ENCODE measurements around the gene KDM2A.

Gene KDM2A

DNA sequence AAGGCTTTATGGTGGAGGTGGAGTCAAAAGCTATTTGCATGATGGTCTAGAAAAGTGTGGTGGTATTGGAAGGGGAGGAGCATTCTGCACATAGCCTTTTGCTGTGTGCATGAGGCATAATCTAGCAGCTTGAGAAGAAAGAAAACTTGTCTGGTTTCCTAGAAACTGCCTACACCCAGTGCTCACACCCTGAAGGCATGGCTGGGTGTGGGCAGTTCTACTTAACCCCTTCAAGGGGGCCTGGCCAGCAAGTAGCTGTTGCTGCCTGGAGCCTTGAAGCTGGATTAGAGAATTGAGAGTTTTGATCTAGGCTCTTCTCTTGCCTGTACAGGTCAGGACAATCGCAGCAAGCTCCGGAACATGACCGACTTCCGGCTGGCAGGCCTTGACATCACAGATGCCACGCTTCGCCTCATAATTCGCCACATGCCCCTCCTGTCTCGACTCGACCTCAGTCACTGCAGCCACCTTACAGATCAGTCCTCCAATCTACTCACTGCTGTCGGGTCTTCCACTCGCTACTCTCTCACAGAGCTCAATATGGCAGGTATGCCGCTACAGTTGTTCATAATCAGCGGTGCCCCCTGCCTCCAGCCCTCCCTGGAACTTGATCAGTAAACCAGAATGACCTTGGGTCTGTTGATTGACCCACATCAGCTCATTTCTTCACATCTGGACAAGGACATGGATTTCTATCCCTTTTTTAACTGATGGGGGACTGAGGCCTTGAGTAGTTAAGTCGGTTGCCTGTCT is 135.0 kb downstream of the KDM2A start (continued):
- TF ChIP-seq, protein P1, sequence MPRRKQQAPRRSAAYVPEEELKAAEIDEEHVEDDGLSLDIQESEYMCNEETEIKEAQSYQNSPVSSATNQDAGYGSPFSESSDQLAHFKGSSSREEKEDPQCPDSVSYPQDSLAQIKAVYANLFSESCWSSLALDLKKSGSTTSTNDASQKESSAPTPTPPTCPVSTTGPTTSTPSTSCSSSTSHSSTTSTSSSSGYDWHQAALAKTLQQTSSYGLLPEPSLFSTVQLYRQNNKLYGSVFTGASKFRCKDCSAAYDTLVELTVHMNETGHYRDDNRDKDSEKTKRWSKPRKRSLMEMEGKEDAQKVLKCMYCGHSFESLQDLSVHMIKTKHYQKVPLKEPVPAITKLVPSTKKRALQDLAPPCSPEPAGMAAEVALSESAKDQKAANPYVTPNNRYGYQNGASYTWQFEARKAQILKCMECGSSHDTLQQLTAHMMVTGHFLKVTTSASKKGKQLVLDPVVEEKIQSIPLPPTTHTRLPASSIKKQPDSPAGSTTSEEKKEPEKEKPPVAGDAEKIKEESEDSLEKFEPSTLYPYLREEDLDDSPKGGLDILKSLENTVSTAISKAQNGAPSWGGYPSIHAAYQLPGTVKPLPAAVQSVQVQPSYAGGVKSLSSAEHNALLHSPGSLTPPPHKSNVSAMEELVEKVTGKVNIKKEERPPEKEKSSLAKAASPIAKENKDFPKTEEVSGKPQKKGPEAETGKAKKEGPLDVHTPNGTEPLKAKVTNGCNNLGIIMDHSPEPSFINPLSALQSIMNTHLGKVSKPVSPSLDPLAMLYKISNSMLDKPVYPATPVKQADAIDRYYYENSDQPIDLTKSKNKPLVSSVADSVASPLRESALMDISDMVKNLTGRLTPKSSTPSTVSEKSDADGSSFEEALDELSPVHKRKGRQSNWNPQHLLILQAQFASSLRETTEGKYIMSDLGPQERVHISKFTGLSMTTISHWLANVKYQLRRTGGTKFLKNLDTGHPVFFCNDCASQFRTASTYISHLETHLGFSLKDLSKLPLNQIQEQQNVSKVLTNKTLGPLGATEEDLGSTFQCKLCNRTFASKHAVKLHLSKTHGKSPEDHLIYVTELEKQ (tag by site-specific recombination; IDR thresholded peaks at IDR 0.05; ENCODE audit: borderline replicate concordance): no peak
- TF ChIP-seq ZNF169 (tag by site-specific recombination; IDR thresholded peaks at IDR 0.05): no peak
- no peak for TF ChIP-seq SP3 (tag by site-specific recombination; IDR thresholded peaks at IDR 0.05)
- TF ChIP-seq ZNF221 (tag by site-specific recombination; IDR thresholded peaks at IDR 0.05; ENCODE audit: borderline replicate concordance): no peak
- TF ChIP-seq ZNF391 (tag by site-specific recombination; IDR thresholded peaks at IDR 0.05; ENCODE audit: borderline replicate concordance, low read depth): no peak
- no peak for TF ChIP-seq ZNF623 (tag by site-specific recombination; IDR thresholded peaks at IDR 0.05)
- TF ChIP-seq YY1 (tag by site-specific recombination; IDR thresholded peaks at IDR 0.05): no peak
- no peak for TF ChIP-seq ZNF140 (tag by site-specific recombination; IDR thresholded peaks at IDR 0.05)
- no peak for TF ChIP-seq ZNF10 (tag by site-specific recombination; IDR thresholded peaks at IDR 0.05)

DNA sequence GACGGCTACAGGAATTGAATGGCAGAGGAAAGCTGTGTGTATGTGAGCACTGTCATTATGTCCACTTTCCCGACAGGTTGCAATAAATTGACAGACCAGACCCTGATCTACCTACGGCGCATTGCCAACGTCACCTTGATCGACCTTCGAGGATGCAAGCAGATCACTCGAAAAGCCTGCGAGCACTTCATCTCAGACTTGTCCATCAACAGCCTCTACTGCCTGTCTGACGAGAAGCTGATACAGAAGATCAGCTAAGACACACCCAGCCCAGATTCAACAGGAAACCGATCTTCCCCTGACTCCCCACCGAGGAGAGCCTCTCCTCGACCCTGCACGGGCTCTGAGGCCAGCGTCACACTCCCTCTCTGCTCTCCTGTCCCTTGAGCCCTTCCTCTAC is 135.7 kb downstream of the KDM2A start:
- Histone ChIP-seq H3K9me3 (ENCODE audit: control insufficient read depth, insufficient read depth, low read depth, low read length) (no peaks in the 10 kb centered on the region), H3K36me3 (ENCODE audit: control insufficient read depth in 2 of 2, insufficient read depth in 1 of 2, low read length in 2 of 2) (peaks cover 3 to 75% of the 10 kb centered on the region in 2 experiments; a peak in 1 of 3 replicates), H3K4me3 (ENCODE audit: low read depth, low read length) (no peak overlapping the region), H3K27ac (ENCODE audit: extremely low read depth, low read depth, low read length) (no peak overlapping the region), H3K4me1 (ENCODE audit: control insufficient read depth, insufficient read depth, low read length) (no peaks in the 10 kb centered on the region)
- TF ChIP-seq ZNF391 (tag by site-specific recombination; IDR thresholded peaks at IDR 0.05; ENCODE audit: borderline replicate concordance, low read depth) (no peak), ZNF211 (tag by site-specific recombination; IDR thresholded peaks at IDR 0.05; ENCODE audit: low read depth) (no peak), ZNF701 (tag by site-specific recombination; IDR thresholded peaks at IDR 0.05) (no peak), ZNF776 (tag by site-specific recombination; IDR thresholded peaks at IDR 0.05; ENCODE audit: borderline replicate concordance) (no peak), GFI1B (tag by site-specific recombination; IDR thresholded peaks at IDR 0.05) (no peak), ZNF544 (tag by site-specific recombination; IDR thresholded peaks at IDR 0.05) (no peak), ZNF768 (tag by site-specific recombination; IDR thresholded peaks at IDR 0.05) (no peak), BCL11A (tag by site-specific recombination; IDR thresholded peaks at IDR 0.05; ENCODE audit: low read depth) (no peak), GLIS1 (tag by site-specific recombination; IDR thresholded peaks at IDR 0.05) (no peak), ZNF654 (tag by site-specific recombination; IDR thresholded peaks at IDR 0.05; ENCODE audit: low read depth) (no peak)
- TF ChIP-seq, protein P2, sequence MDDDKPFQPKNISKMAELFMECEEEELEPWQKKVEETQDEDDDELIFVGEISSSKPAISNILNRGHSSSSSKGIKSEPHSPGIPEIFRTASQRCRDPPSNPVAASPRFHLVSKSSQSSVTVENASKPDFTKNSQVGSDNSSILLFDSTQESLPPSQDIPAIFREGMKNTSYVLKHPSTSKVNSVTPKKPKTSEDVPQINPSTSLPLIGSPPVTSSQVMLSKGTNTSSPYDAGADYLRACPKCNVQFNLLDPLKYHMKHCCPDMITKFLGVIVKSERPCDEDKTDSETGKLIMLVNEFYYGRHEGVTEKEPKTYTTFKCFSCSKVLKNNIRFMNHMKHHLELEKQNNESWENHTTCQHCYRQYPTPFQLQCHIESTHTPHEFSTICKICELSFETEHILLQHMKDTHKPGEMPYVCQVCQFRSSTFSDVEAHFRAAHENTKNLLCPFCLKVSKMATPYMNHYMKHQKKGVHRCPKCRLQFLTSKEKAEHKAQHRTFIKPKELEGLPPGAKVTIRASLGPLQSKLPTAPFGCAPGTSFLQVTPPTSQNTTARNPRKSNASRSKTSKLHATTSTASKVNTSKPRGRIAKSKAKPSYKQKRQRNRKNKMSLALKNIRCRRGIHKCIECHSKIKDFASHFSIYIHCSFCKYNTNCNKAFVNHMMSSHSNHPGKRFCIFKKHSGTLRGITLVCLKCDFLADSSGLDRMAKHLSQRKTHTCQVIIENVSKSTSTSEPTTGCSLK (tag by site-specific recombination; IDR thresholded peaks at IDR 0.05): no peak
- ChIA-PET CTCF (interaction anchor here (1.0 to 9.9 kb wide), 5 partner anchors 8 to 200 kb away, joined by 3 to 65 read pairs (median 4); no protein-coding TSS in a partner anchor), POLR2A (interaction anchor here (1.8 kb wide), 1 partner anchor 15 kb away, joined by 9 read pairs; no protein-coding TSS in a partner anchor)
